LHCN-M2 (cell line): ENCODE data around the gene CSAD. TPM values are rescaled to one million over a fixed set of nuclear protein-coding genes. Genes with fewer than 3 reads are reported as not detected.
"Not testable (repeated sequence)": the region's sequence is repeated elsewhere in the genome, so short reads cannot be mapped to it uniquely, and the experiment has no call there.

ENCODE experiments used
- DNase-seq: peaks from one replicate; pipeline ENCODE4 v3.0.0-alpha.2; 2012; ENCODE audit warnings: low read depth
- total RNA-seq: library from RNA; depleted of rRNA; stranded (reverse); fragments of >200 nt; gene quantifications from 2 replicates; pipeline ENCODE4 v1.2.3, GENCODE V29; 2014

CSAD gene
- total RNA-seq, 1 experiment from 2014 or later, result 5.2 TPM

GRCh38 chr12:53218551-53219291 is 38.0 kb upstream of the CSAD start:
- no peak for DNase-seq

GRCh38 chr12:53217931-53218307 is 37.2 kb upstream of the CSAD start:
- no peak for DNase-seq

- DNase-seq, result peak; percentile 37
Measured at GRCh38 chr12:53217051-53217930, 36.6 kb upstream of the CSAD start.

- no peak for DNase-seq
Measured at GRCh38 chr12:53215497-53215896, 34.8 kb upstream of the CSAD start.

GRCh38 chr12:53214687-53215455 is 34.1 kb upstream of the CSAD start:
- no peak for DNase-seq

GRCh38 chr12:53214221-53214620 is 33.5 kb upstream of the CSAD start:
- no peak for DNase-seq

- DNase-seq, result peak; percentile 64
Measured at GRCh38 chr12:53213348-53213747, 32.6 kb upstream of the CSAD start.

- DNase-seq, result no peak
Measured at GRCh38 chr12:53212931-53213330, 32.2 kb upstream of the CSAD start.

GRCh38 chr12:53211476-53212381 is 31.0 kb upstream of the CSAD start:
- DNase-seq, result no peak

GRCh38 chr12:53210843-53211242 is 30.1 kb upstream of the CSAD start:
- no peak for DNase-seq

GRCh38 chr12:53208877-53209463 is 28.2 kb upstream of the CSAD start:
- no peak for DNase-seq

- no peak for DNase-seq
Measured at GRCh38 chr12:53208435-53208834, 27.7 kb upstream of the CSAD start.

- no peak for DNase-seq
Measured at GRCh38 chr12:53207042-53207441, 26.3 kb upstream of the CSAD start, which contains the start of gene ITGB7. Gene ITGB7, minus strand, starts transcription at chr12:53207251. Its CDS starts 6,808 bp downstream, at chr12:53200443.

- peak; percentile 89 for DNase-seq
Measured at GRCh38 chr12:53205747-53206419, 25.2 kb upstream of the CSAD start.

GRCh38 chr12:53204351-53204750 is 23.6 kb upstream of the CSAD start:
- DNase-seq, result no peak

- DNase-seq, result not testable (repeated sequence)
Measured at GRCh38 chr12:53202316-53202715, 21.6 kb upstream of the CSAD start.

- no peak for DNase-seq
Measured at GRCh38 chr12:53201639-53202038, 20.9 kb upstream of the CSAD start.

- no peak for DNase-seq
Measured at GRCh38 chr12:53201177-53201541, 20.4 kb upstream of the CSAD start.

GRCh38 chr12:53200458-53201176 is 19.9 kb upstream of the CSAD start:
- DNase-seq, result no peak
